Stomach (tissue), 9 donors: Measurements from ENCODE around the gene C7orf57. TPM values are rescaled to one million over a fixed set of nuclear protein-coding genes. Genes with fewer than 3 reads are reported as not detected.
"Not testable (repeated sequence)": the region's sequence is repeated elsewhere in the genome, so short reads cannot be mapped to it uniquely, and the experiment has no call there.

ENCODE experiments used
- DNase-seq, 2 donors: peaks; one replicate each; pipeline versions ENCODE4 v3.0.0 to v3.0.0-alpha.2; 2013 to 2019
- H3K27ac ChIP-seq, 5 donors: fragments of 200-600 bp in 4 of 5; sonication (generic) in 4 of 5; one replicate each; pipeline ENCODE4 v1.5.1; 2013 to 2019; ENCODE audit warnings: mild to moderate bottlenecking in 1 of 5, moderate library complexity in 1 of 5
- H3K27me3 ChIP-seq, 3 donors: fragments of 200-600 bp; sonication (generic); one replicate each; pipeline ENCODE4 v1.5.1; 2017 to 2019; ENCODE audit warnings: mixed run types in 1 of 3
- H3K36me3 ChIP-seq, 4 donors: fragments of 200-600 bp; sonication (generic); 1 replicate in 3 of 4; 2 replicates in 1 of 4; pipeline ENCODE4 v1.5.1; 2016 to 2019
- H3K4me1 ChIP-seq, 4 donors: fragments of 200-600 bp; sonication (generic); one replicate each; pipeline ENCODE4 v1.5.1; 2016 to 2019
- H3K4me3 ChIP-seq, 4 donors: fragments of 200-600 bp; sonication (generic) in 3 of 4; one replicate each; pipeline ENCODE4 v1.5.1; 2016 to 2019; ENCODE audit warnings: mild to moderate bottlenecking in 1 of 4
- H3K9me3 ChIP-seq, 4 donors: fragments of 200-600 bp; sonication (generic); one replicate each; pipeline ENCODE4 v1.5.1; 2016 to 2019
- EP300 ChIP-seq: sonication (generic); formaldehyde crosslinking; IDR thresholded peaks from one replicate; pipeline ENCODE4 v1.6.1; 2017; ENCODE audit warnings: antibody characterized with exemption
- POLR2A ChIP-seq, 4 donors: fragments of 450-650 bp; IDR thresholded peaks; one replicate each; pipeline ENCODE4 v1.6.1; 2016; ENCODE audit warnings: antibody characterized with exemption in 4 of 4, control low read depth in 2 of 4, mild to moderate bottlenecking in 1 of 4, moderate library complexity in 1 of 4
- POLR2AphosphoS5 ChIP-seq, 3 donors: sonication (generic); formaldehyde crosslinking; IDR thresholded peaks; one replicate each; pipeline ENCODE4 v1.6.1; 2016; ENCODE audit warnings: antibody characterized with exemption in 3 of 3
- WGBS, 5 donors: extraction: QIAGEN DNeasy Blood & Tissue Kit in 3 of 5; methylation state at CpG; one replicate each; pipeline versions ENCODE4 v1.1.5 to v1.1.7; 2013 to 2018; 5-methylcytosine and 5-hydroxymethylcytosine counted together
- intact Hi-C: fragments of 100-400 bp; cut with DNase I; formaldehyde crosslinking; loops from one replicate; pipeline ENCODE4 v1.15.1; 2023; ENCODE audit warnings: low total_unique reads
- polyA plus RNA-seq, 3 donors: library from polyadenylated mRNA; stranded (reverse); fragments of 200-250 nt; gene quantifications; one replicate each; pipeline ENCODE4 v1.2.3, GENCODE V29; 2013
- total RNA-seq, 5 donors: library from RNA; depleted of rRNA; stranded (reverse); fragments of >200 nt; gene quantifications; one replicate each; pipeline versions ENCODE4 v1.1.0 to v1.2.3, GENCODE V29; 2014 to 2016
- TF ChIP-seq, protein P1 (sequence below), 7 experiments: fragments of 450-650 bp in 4 of 7; fragments of 200-600 bp in 3 of 7; sonication (generic) in 3 of 7; IDR thresholded peaks; one replicate each; pipeline ENCODE4 v1.5.1; 2016 to 2019; ENCODE audit warnings: antibody characterized with exemption in 7 of 7, control low read depth in 2 of 7, mild to moderate bottlenecking in 1 of 7
- donor health status: healthy with polysubstance abuse.
- donor health status: Bipolar disorder and iron deficiency.
- donor health status: healthy.

C7orf57 gene
- total and polyA plus RNA-seq, 8 donors: 0.08 TPM; not detected in 7

DNA sequence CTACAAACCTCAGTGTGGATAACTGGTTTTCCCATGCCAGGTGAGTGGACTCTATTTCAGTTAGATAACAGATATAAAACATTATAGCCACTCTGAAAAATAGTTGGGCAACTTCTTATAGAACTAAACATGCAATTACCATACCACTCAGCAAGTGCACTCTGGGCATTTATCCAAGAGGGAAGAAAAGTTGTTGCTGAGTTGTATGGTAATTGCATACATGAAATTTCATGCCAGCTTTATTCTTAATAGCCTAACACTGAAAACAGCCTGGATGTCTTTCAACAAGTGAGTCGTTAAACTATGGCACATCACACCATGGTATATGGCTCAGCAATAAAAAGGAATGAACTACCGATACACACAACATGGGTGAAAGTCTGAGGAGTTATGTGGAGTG, 43.1 kb downstream of the C7orf57 start:
- peaks cover 0 to 10% (median 2%) of the 10 kb centered on the region in 4 donors for H3K4me1 ChIP-seq
- no peak overlapping the region for H3K4me3 ChIP-seq
- H3K27ac ChIP-seq: no peak overlapping the region
- no peaks in the 10 kb centered on the region for H3K36me3 ChIP-seq
- no peak for TF ChIP-seq POLR2A (IDR thresholded peaks at IDR 0.05)
- no peak for TF ChIP-seq EP300
- TF ChIP-seq, protein P1, sequence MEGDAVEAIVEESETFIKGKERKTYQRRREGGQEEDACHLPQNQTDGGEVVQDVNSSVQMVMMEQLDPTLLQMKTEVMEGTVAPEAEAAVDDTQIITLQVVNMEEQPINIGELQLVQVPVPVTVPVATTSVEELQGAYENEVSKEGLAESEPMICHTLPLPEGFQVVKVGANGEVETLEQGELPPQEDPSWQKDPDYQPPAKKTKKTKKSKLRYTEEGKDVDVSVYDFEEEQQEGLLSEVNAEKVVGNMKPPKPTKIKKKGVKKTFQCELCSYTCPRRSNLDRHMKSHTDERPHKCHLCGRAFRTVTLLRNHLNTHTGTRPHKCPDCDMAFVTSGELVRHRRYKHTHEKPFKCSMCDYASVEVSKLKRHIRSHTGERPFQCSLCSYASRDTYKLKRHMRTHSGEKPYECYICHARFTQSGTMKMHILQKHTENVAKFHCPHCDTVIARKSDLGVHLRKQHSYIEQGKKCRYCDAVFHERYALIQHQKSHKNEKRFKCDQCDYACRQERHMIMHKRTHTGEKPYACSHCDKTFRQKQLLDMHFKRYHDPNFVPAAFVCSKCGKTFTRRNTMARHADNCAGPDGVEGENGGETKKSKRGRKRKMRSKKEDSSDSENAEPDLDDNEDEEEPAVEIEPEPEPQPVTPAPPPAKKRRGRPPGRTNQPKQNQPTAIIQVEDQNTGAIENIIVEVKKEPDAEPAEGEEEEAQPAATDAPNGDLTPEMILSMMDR (IDR thresholded peaks at IDR 0.05): no peak
- no peak for TF ChIP-seq POLR2AphosphoS5 (IDR thresholded peaks at IDR 0.05)
- 73 to 93% (median 90%) methylated on average over 2 of the region's 2 CpGs for WGBS, 5 donors
- H3K27me3 ChIP-seq: no peaks in the 10 kb centered on the region
- intact Hi-C loops: no loop called here
- no peaks in the 10 kb centered on the region for H3K9me3 ChIP-seq
- no peak for DNase-seq

DNA sequence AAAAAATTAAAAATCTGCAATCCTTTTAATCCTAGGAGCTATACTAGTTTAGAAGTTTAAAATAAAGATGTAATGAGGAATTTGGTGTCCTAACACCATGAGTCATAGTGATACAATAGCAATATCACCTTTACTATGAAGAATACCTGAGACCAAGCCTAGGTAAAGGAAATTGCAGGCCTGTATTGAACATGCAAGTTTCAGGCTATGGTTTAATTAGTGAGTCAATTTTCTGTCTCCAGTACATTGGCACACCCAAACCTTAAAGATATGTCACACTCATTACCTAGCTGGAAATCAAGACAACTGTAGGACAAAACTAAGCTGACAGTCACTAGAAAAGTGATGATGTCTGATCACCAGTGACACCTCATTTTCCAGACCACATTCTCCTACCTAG, 47.0 kb downstream of the C7orf57 start:
- H3K9me3 ChIP-seq, H3K27me3 ChIP-seq, intact Hi-C loops, H3K36me3 ChIP-seq, DNase-seq, H3K4me3 ChIP-seq: not testable (repeated sequence)
- Histone ChIP-seq H3K27ac (peak overlapping the region in 2 of 5 donors; percentile 34 to 46), H3K4me1 (peaks cover 10 to 49% (median 16%) of the 10 kb centered on the region in 4 donors)

DNA sequence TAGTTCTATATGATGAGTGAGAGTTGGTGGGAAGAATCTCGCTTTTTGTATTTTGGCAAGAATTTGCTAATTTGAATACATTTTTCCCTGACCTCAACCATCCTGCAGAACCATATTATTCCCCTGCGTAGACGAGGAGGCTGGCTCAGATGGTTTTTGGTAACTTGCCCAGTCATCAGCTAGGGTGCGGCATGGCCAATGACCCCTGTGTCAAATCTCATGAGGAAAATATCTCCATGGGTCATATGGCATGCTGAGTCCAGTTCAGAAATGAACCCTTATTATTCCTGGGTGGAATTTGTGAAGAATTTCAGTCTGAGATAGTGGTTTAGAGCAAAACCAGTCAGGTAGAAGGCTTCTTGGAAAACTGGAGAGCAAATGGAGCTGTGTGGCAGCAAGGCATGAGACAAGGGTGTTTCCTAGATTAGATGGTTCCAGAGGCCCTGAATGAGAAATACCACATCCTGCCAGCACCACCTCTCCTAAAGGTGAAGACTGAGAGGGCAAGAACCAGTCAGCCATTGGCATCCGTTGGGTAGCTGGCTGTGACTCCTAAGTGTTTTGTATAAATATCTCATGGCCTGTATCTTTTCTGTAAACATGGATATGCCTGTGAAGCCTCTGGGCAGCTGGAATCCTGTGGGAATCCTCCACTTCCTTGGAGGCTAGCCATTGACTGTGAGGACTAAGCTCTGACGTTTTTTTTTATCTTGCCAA, 47.9 kb downstream of the C7orf57 start:
- Histone ChIP-seq H3K9me3 (no peaks in the 10 kb centered on the region), H3K4me1 (peaks cover 14 to 58% (median 21%) of the 10 kb centered on the region in 4 donors), H3K4me3 (no peak overlapping the region), H3K27me3 (no peaks in the 10 kb centered on the region), H3K36me3 (no peaks in the 10 kb centered on the region), H3K27ac (peak overlapping the region in 2 of 5 donors; percentile 34 to 46)
- no peak for DNase-seq
- WGBS, 5 donors: 48 to 63% (median 62%) methylated on average over 6 of the region's 6 CpGs
- intact Hi-C loops: no loop called here
- TF ChIP-seq POLR2A (IDR thresholded peaks at IDR 0.05) (no peak), EP300 (no peak), POLR2AphosphoS5 (IDR thresholded peaks at IDR 0.05) (no peak)
- TF ChIP-seq, protein P1 (IDR thresholded peaks at IDR 0.05): no peak

DNA sequence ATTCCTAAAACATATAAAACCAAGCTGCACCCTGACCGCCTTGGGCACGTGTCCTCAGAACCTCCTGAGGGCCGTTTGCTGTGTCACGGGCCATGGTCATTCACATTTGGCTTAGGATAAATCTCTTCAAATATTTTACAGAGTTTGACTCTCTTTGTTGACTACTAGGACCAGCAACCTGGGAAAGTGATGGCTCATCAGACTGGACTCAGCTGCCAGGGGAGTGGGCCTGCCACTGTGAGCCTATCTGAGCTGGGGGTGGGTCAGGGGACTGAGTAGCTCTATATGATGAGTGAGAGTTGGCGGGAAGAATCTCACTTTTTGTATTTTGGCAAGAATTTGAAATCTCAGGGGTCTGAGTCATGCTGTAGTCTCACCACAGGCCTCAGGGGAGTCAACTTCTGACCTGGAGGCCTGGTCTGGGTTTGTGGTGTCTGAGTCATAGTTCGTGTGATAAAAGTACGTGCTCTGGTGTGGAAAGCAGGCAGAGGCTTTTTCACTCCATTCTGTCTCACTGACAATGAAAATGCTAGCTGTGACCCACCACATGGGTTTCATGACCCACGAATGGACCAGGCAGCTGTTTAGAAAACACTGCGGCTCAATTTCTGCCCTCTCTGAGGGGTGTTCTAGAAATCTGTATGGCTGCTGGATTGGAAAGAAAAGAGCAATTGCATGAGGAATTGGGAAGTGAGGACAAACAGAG, 49.5 kb downstream of the C7orf57 start:
- intact Hi-C loops: no loop called here
- Histone ChIP-seq H3K27me3 (no peaks in the 10 kb centered on the region), H3K9me3 (no peaks in the 10 kb centered on the region), H3K27ac (peak overlapping the region; percentile 42 to 92 (median 69)), H3K4me3 (no peak overlapping the region), H3K4me1 (peaks cover 23 to 67% (median 34%) of the 10 kb centered on the region in 4 donors), H3K36me3 (no peaks in the 10 kb centered on the region)
- WGBS, 5 donors: 59 to 66% (median 65%) methylated on average over 9 of the region's 9 CpGs
- DNase-seq: peak; percentile 60 to 75
- TF ChIP-seq, protein P1 (IDR thresholded peaks at IDR 0.05): no peak
- TF ChIP-seq POLR2AphosphoS5 (IDR thresholded peaks at IDR 0.05) (peak in 2 of 3 donors; percentile 69), POLR2A (IDR thresholded peaks at IDR 0.05) (no peak), EP300 (no peak)

DNA sequence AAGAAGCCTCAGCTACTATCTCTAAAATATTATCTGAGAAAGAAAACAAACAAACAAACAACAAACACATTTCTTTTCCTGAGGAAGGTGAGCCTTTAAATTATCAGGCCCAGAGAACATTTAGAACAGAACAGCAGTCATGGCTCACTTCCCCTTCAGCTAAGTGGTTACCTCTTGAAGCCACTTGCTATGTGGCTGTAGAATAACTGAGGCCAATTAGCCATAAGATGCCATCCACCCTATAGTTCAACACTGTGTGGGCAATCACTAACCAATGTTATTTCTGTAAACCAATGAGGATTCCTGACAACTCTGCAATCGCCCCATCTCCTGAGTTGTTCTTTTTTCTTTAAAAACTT, 50.1 kb downstream of the C7orf57 start:
- WGBS, 5 donors: 87 to 100% (median 90%) methylated on average over 1 of the region's 1 CpG
- Histone ChIP-seq H3K27me3 (no peaks in the 10 kb centered on the region), H3K27ac (peak overlapping the region in 4 of 5 donors; percentile 34 to 92 (median 63)), H3K4me1 (peaks cover 28 to 72% (median 39%) of the 10 kb centered on the region in 4 donors), H3K4me3 (no peak overlapping the region), H3K9me3 (no peaks in the 10 kb centered on the region), H3K36me3 (no peaks in the 10 kb centered on the region)
- intact Hi-C loops: no loop called here
- no peak for DNase-seq
- TF ChIP-seq POLR2A (IDR thresholded peaks at IDR 0.05) (no peak), POLR2AphosphoS5 (IDR thresholded peaks at IDR 0.05) (no peak), EP300 (no peak)
- TF ChIP-seq, protein P1 (IDR thresholded peaks at IDR 0.05): no peak
